ENCODE data around the gene ADAMTS20.

The ADAMTS20 gene

GRCh38 chr12:43402436-43402835 is 149.6 kb downstream of the ADAMTS20 start:
- H4K91ac ChIP-seq (ENCODE audit: low read depth, low read length, poor library complexity), result no peak overlapping the region
- no peaks in the 10 kb centered on the region for H3K27me3 ChIP-seq (ENCODE audit: control insufficient read depth in 3 of 3, insufficient read depth in 3 of 3, low read depth in 1 of 3, low read length in 3 of 3)
- no peaks in the 10 kb centered on the region for H3K4me1 ChIP-seq (ENCODE audit: control insufficient read depth in 2 of 2, insufficient read depth in 1 of 2, low read depth in 1 of 2, low read length in 2 of 2)
- H3K18ac ChIP-seq (ENCODE audit: low read length), result no peak overlapping the region
- no peak overlapping the region for H2BK12ac ChIP-seq (ENCODE audit: low read length)
- no peak overlapping the region for H3K27ac ChIP-seq (replicated peaks; ENCODE audit: low read length)
- no peak overlapping the region for H2BK120ac ChIP-seq (ENCODE audit: low read depth, low read length)
- H3K4me2 ChIP-seq (ENCODE audit: insufficient read depth, low read length, poor library complexity, severe bottlenecking), result no peak overlapping the region
- no peak overlapping the region for H2AK5ac ChIP-seq (ENCODE audit: low read depth, low read length)
- no peak overlapping the region for H3K4me3 ChIP-seq (ENCODE audit: low read length in 2 of 2)
- H3K9me3 ChIP-seq (replicated peaks in 1 of 2; ENCODE audit: control insufficient read depth in 2 of 2, insufficient read depth in 1 of 2, low read depth in 1 of 2, low read length in 2 of 2), result no peaks in the 10 kb centered on the region
- H3K23ac ChIP-seq (ENCODE audit: low read depth, low read length, poor library complexity), result no peak overlapping the region
- H3K14ac ChIP-seq (ENCODE audit: low read length), result no peak overlapping the region
- H2AFZ ChIP-seq (ENCODE audit: low read length), result peak overlapping the region; percentile 4
- H3K9ac ChIP-seq (ENCODE audit: low read depth, low read length, poor library complexity), result no peak overlapping the region
- no peak overlapping the region for H4K8ac ChIP-seq (ENCODE audit: low read depth, low read length)
- H2BK15ac ChIP-seq (ENCODE audit: low read length), result no peak overlapping the region
- no peaks in the 10 kb centered on the region for H3K36me3 ChIP-seq (replicated peaks in 1 of 2; ENCODE audit: control insufficient read depth in 2 of 2, insufficient read depth in 2 of 2, low read length in 2 of 2)
- H2BK5ac ChIP-seq (ENCODE audit: low read length), result no peak overlapping the region
- no peaks in the 10 kb centered on the region for H3K79me1 ChIP-seq (ENCODE audit: low read depth, low read length)
- no peak for DNase-seq (ENCODE audit: low spot score)
- H3K4ac ChIP-seq (ENCODE audit: low read length), result no peak overlapping the region

- Histone ChIP-seq H2AK5ac (ENCODE audit: low read depth, low read length) (no peak overlapping the region), H3K27ac (replicated peaks; ENCODE audit: low read length) (no peak overlapping the region), H3K18ac (ENCODE audit: low read length) (no peak overlapping the region), H3K9me3 (replicated peaks in 1 of 2; ENCODE audit: control insufficient read depth in 2 of 2, insufficient read depth in 1 of 2, low read depth in 1 of 2, low read length in 2 of 2) (no peaks in the 10 kb centered on the region), H2AFZ (ENCODE audit: low read length) (no peak overlapping the region), H3K27me3 (ENCODE audit: control insufficient read depth in 3 of 3, insufficient read depth in 3 of 3, low read depth in 1 of 3, low read length in 3 of 3) (no peaks in the 10 kb centered on the region), H2BK5ac (ENCODE audit: low read length) (no peak overlapping the region), H3K4me2 (ENCODE audit: insufficient read depth, low read length, poor library complexity, severe bottlenecking) (no peak overlapping the region), H4K91ac (ENCODE audit: low read depth, low read length, poor library complexity) (no peak overlapping the region), H3K4ac (ENCODE audit: low read length) (no peak overlapping the region), H2BK12ac (ENCODE audit: low read length) (no peak overlapping the region), H2BK120ac (ENCODE audit: low read depth, low read length) (no peak overlapping the region), H3K79me1 (ENCODE audit: low read depth, low read length) (no peaks in the 10 kb centered on the region), H3K9ac (ENCODE audit: low read depth, low read length, poor library complexity) (no peak overlapping the region), H3K14ac (ENCODE audit: low read length) (no peak overlapping the region), H3K36me3 (replicated peaks in 1 of 2; ENCODE audit: control insufficient read depth in 2 of 2, insufficient read depth in 2 of 2, low read length in 2 of 2) (no peaks in the 10 kb centered on the region), H3K4me1 (ENCODE audit: control insufficient read depth in 2 of 2, insufficient read depth in 1 of 2, low read depth in 1 of 2, low read length in 2 of 2) (no peaks in the 10 kb centered on the region), H2BK15ac (ENCODE audit: low read length) (no peak overlapping the region), H3K23ac (ENCODE audit: low read depth, low read length, poor library complexity) (no peak overlapping the region), H3K4me3 (ENCODE audit: low read length in 2 of 2) (no peak overlapping the region), H4K8ac (ENCODE audit: low read depth, low read length) (no peak overlapping the region)
- no CpG with 5 or more reads among the region's 1 CpG for WGBS, 2 donors (ENCODE audit: extremely low coverage in 2 of 2, insufficient read length in 2 of 2, insufficient replicate concordance in 1 of 2)
- no peak for DNase-seq (ENCODE audit: low spot score)
Measured at GRCh38 chr12:43401096-43401495, 150.9 kb downstream of the ADAMTS20 start.

DNA sequence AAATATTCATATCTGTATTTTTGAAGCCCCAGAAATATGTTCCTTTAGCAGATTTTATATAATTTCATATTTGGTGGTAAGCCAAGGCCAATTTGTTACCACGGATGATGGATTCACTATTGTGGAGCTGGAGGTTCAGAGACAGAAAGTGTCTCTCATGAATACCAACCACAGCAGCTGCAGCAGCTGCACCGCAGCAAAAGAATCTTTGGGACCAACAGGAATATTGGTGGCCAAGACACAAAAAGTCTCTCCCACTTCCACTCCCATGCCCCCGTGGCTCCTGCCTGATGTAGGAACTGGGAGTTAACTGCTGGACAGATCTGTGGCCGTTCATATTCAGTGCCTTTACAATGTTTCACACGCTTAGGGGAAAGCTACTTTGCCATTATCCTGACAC is 155.3 kb downstream of the ADAMTS20 start:
- no peak overlapping the region for H2BK5ac ChIP-seq (ENCODE audit: low read length)
- no peak overlapping the region for H3K18ac ChIP-seq (ENCODE audit: low read length)
- no peak overlapping the region for H3K23ac ChIP-seq (ENCODE audit: low read depth, low read length, poor library complexity)
- H3K79me1 ChIP-seq (ENCODE audit: low read depth, low read length), result no peaks in the 10 kb centered on the region
- no peak overlapping the region for H3K4me3 ChIP-seq (ENCODE audit: low read length in 2 of 2)
- H2BK15ac ChIP-seq (ENCODE audit: low read length), result no peak overlapping the region
- no peak overlapping the region for H3K9ac ChIP-seq (ENCODE audit: low read depth, low read length, poor library complexity)
- no peak overlapping the region for H4K8ac ChIP-seq (ENCODE audit: low read depth, low read length)
- no peak overlapping the region for H2AFZ ChIP-seq (ENCODE audit: low read length)
- H4K91ac ChIP-seq (ENCODE audit: low read depth, low read length, poor library complexity), result no peak overlapping the region
- H2BK120ac ChIP-seq (ENCODE audit: low read depth, low read length), result no peak overlapping the region
- H3K4ac ChIP-seq (ENCODE audit: low read length), result no peak overlapping the region
- no peak overlapping the region for H3K27ac ChIP-seq (replicated peaks; ENCODE audit: low read length)
- no peaks in the 10 kb centered on the region for H3K9me3 ChIP-seq (replicated peaks in 1 of 2; ENCODE audit: control insufficient read depth in 2 of 2, insufficient read depth in 1 of 2, low read depth in 1 of 2, low read length in 2 of 2)
- no CpG with 5 or more reads among the region's 5 CpGs for WGBS, 2 donors (ENCODE audit: extremely low coverage in 2 of 2, insufficient read length in 2 of 2, insufficient replicate concordance in 1 of 2)
- H3K14ac ChIP-seq (ENCODE audit: low read length), result no peak overlapping the region
- no peaks in the 10 kb centered on the region for H3K36me3 ChIP-seq (replicated peaks in 1 of 2; ENCODE audit: control insufficient read depth in 2 of 2, insufficient read depth in 2 of 2, low read length in 2 of 2)
- no peaks in the 10 kb centered on the region for H3K27me3 ChIP-seq (ENCODE audit: control insufficient read depth in 3 of 3, insufficient read depth in 3 of 3, low read depth in 1 of 3, low read length in 3 of 3)
- no peak overlapping the region for H3K4me2 ChIP-seq (ENCODE audit: insufficient read depth, low read length, poor library complexity, severe bottlenecking)
- H2BK12ac ChIP-seq (ENCODE audit: low read length), result no peak overlapping the region
- no peak for DNase-seq (ENCODE audit: low spot score)
- no peak overlapping the region for H2AK5ac ChIP-seq (ENCODE audit: low read depth, low read length)
- H3K4me1 ChIP-seq (ENCODE audit: control insufficient read depth in 2 of 2, insufficient read depth in 1 of 2, low read depth in 1 of 2, low read length in 2 of 2), result no peaks in the 10 kb centered on the region

- WGBS, 2 donors (ENCODE audit: extremely low coverage in 2 of 2, insufficient read length in 2 of 2, insufficient replicate concordance in 1 of 2), result no CpG with 5 or more reads among the region's 2 CpGs
- Histone ChIP-seq H3K9me3 (replicated peaks in 1 of 2; ENCODE audit: control insufficient read depth in 2 of 2, insufficient read depth in 1 of 2, low read depth in 1 of 2, low read length in 2 of 2) (peaks cover 0 to 3% of the 10 kb centered on the region in 2 donors), H2AK5ac (ENCODE audit: low read depth, low read length) (no peak overlapping the region), H3K4ac (ENCODE audit: low read length) (no peak overlapping the region), H3K79me1 (ENCODE audit: low read depth, low read length) (no peaks in the 10 kb centered on the region), H3K14ac (ENCODE audit: low read length) (no peak overlapping the region), H3K36me3 (replicated peaks in 1 of 2; ENCODE audit: control insufficient read depth in 2 of 2, insufficient read depth in 2 of 2, low read length in 2 of 2) (no peaks in the 10 kb centered on the region), H2BK15ac (ENCODE audit: low read length) (no peak overlapping the region), H2AFZ (ENCODE audit: low read length) (no peak overlapping the region), H2BK120ac (ENCODE audit: low read depth, low read length) (no peak overlapping the region), H3K27me3 (ENCODE audit: control insufficient read depth in 3 of 3, insufficient read depth in 3 of 3, low read depth in 1 of 3, low read length in 3 of 3) (no peaks in the 10 kb centered on the region), H3K9ac (ENCODE audit: low read depth, low read length, poor library complexity) (no peak overlapping the region), H3K23ac (ENCODE audit: low read depth, low read length, poor library complexity) (no peak overlapping the region), H3K4me1 (ENCODE audit: control insufficient read depth in 2 of 2, insufficient read depth in 1 of 2, low read depth in 1 of 2, low read length in 2 of 2) (no peaks in the 10 kb centered on the region), H3K4me3 (ENCODE audit: low read length in 2 of 2) (no peak overlapping the region), H2BK5ac (ENCODE audit: low read length) (no peak overlapping the region), H3K27ac (replicated peaks; ENCODE audit: low read length) (no peak overlapping the region), H3K18ac (ENCODE audit: low read length) (no peak overlapping the region), H4K8ac (ENCODE audit: low read depth, low read length) (no peak overlapping the region), H3K4me2 (ENCODE audit: insufficient read depth, low read length, poor library complexity, severe bottlenecking) (no peak overlapping the region), H2BK12ac (ENCODE audit: low read length) (no peak overlapping the region), H4K91ac (ENCODE audit: low read depth, low read length, poor library complexity) (no peak overlapping the region)
- DNase-seq (ENCODE audit: low spot score), result no peak
Measured at GRCh38 chr12:43392116-43392515, 159.9 kb downstream of the ADAMTS20 start.

Data from neuronal stem cell (in vitro differentiated cells).